HK-2 (cell line): ENCODE data around the gene TRANK1.
"Not testable (repeated sequence)": the region's sequence is repeated elsewhere in the genome, so short reads cannot be mapped to it uniquely, and the experiment has no call there.

Experiments used
- DNase-seq: peaks from one replicate; pipeline ENCODE4 v3.0.0-alpha.2; 2018; ENCODE audit not compliant: unreplicated experiment

The TRANK1 gene

GRCh38 chr3:36892457-36893136 is 52.3 kb downstream of the TRANK1 start:
- DNase-seq: no peak

- no peak for DNase-seq
Measured at GRCh38 chr3:36891701-36892160, 53.1 kb downstream of the TRANK1 start.

- DNase-seq: not testable (repeated sequence)
Measured at GRCh38 chr3:36891097-36891496, 53.8 kb downstream of the TRANK1 start.

GRCh38 chr3:36890261-36890660 is 54.6 kb downstream of the TRANK1 start:
- no peak for DNase-seq

- no peak for DNase-seq
Measured at GRCh38 chr3:36881735-36882134, 63.1 kb downstream of the TRANK1 start.

- DNase-seq: not testable (repeated sequence)
Measured at GRCh38 chr3:36879842-36880241, 65.0 kb downstream of the TRANK1 start.

GRCh38 chr3:36877930-36878685 is 66.7 kb downstream of the TRANK1 start:
- no peak for DNase-seq

- DNase-seq: no peak
Measured at GRCh38 chr3:36876181-36876936, 68.5 kb downstream of the TRANK1 start.

- no peak for DNase-seq
Measured at GRCh38 chr3:36875397-36875796, 69.5 kb downstream of the TRANK1 start.

- no peak for DNase-seq
Measured at GRCh38 chr3:36874424-36874823, 70.4 kb downstream of the TRANK1 start.

GRCh38 chr3:36871379-36872126 is 73.3 kb downstream of the TRANK1 start:
- no peak for DNase-seq

GRCh38 chr3:36868614-36869436 is 76.0 kb downstream of the TRANK1 start:
- DNase-seq: peak; percentile 24

GRCh38 chr3:36867810-36868209 is 77.0 kb downstream of the TRANK1 start:
- DNase-seq: no peak

GRCh38 chr3:36866368-36866767 is 78.5 kb downstream of the TRANK1 start:
- no peak for DNase-seq

GRCh38 chr3:36864180-36865053 is 80.4 kb downstream of the TRANK1 start:
- DNase-seq: no peak

GRCh38 chr3:36862076-36862755 is 82.6 kb downstream of the TRANK1 start:
- DNase-seq: no peak

GRCh38 chr3:36859494-36859893 is 85.4 kb downstream of the TRANK1 start:
- DNase-seq: no peak

GRCh38 chr3:36852071-36852470 is 92.8 kb downstream of the TRANK1 start:
- no peak for DNase-seq

GRCh38 chr3:36850743-36851142 is 94.1 kb downstream of the TRANK1 start:
- no peak for DNase-seq
